Nucleus accumbens (tissue), 56 donors: Measurements from ENCODE around the gene TBC1D16.
A peak's percentile ranks its signal among the peaks of the same experiment; 100 is the strongest.
"Not testable (repeated sequence)": the region's sequence is repeated elsewhere in the genome, so short reads cannot be mapped to it uniquely, and the experiment has no call there.

Experiments
- DNase-seq, 56 donors: peaks; one replicate each; lab custom pipeline; 2025; lab: John Stamatoyannopoulos, UW

Gene TBC1D16

DNA sequence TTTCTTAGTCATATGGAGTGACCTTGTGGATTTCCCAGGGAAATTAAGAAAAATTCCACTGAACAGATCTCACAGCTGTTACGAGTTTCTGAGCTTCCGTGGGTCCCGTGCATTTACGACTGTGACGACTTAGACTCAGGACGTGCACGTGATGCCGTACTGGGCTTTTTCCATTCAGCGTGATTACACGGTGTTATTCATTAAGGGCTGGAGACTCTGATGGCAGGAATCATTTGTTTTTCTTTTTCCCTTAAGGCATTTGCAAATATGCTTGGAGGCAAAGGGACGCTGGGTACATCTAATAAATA is 57.2 kb downstream of the TBC1D16 start:
- no peak for DNase-seq

DNA sequence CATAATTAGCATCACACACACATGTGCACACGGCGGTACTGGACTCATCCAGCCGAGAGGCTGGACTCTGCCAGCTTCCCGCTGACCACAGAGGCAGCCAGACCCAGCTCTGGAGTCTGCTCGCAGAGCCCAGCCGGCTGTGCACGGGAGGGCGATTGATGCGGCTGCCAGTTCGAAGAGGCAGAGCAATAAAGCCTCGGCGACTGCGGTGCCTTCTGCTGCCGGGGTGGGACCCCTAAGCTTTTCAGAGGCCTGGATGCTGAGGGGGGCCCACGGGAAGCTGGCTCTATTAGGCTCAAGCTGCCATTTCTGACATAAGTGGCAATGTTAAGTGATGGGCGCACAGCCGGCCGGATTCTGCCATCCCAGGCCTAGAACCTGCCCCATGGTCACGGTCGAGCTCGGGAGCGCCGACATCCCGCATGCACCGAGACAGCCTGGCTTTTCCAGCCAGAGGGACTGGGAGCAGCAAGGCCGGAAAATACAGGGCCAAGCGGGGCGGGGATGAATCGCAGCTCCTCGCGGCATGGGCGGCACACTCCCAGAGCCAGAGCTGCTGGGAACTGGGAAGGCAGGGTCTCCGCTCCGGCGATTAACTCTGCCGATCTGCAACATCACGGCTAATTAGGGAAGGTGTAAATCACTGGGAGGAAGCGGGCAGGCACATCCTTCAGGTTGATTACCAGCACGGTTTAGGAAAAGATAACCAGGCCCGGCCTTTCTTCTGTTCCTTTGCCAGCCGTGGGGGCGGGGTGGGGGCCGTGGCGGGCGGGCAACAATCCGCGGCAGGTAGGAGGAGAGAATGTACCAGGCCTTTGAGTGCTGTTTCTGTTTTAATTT is 57.7 kb downstream of the TBC1D16 start:
- peak in 14 of 56 donors; percentile 18 to 52 (median 25) for DNase-seq

DNA sequence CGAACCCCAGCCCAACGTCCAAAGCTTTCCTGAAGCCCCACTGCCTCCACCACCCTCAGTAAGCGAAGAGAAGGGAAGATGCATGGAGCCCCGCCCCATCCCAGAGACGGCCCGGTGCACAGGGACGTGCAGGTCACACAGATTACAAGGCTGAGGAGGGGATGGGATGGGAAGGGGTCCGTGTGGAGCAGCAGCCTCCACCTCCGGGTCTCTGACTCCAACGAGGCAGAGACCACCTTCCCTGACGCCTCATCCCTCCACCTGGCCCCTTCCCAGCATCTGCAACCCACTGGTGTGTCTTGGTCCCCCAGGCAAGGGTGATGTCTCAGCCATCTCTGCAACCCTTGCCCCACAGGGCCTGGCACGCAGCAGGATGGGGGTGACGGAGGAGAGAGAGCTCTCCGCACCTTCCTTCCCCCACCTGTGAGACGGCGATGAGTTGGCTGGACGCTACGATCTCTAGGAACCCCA is 58.5 kb downstream of the TBC1D16 start:
- no peak for DNase-seq

DNA sequence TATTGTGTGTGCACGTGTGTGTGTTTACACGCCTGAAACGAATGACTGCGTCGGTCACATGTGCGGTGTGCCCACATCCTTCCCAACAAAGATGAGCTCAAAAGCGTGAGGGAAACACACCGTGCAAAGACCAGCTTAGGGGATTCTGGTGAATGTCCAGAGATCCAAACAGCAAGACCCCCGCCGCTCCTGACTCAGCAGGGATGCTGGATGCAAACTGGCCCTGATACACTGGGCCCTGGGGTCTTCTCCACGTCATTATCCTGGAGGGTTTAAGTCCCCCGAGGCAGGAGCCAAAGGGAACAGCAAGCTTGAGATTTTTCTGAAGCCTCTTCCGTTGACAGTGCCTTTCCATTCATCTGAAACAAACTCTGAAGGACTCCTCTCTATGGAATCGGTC is 59.2 kb downstream of the TBC1D16 start:
- no peak for DNase-seq

DNA sequence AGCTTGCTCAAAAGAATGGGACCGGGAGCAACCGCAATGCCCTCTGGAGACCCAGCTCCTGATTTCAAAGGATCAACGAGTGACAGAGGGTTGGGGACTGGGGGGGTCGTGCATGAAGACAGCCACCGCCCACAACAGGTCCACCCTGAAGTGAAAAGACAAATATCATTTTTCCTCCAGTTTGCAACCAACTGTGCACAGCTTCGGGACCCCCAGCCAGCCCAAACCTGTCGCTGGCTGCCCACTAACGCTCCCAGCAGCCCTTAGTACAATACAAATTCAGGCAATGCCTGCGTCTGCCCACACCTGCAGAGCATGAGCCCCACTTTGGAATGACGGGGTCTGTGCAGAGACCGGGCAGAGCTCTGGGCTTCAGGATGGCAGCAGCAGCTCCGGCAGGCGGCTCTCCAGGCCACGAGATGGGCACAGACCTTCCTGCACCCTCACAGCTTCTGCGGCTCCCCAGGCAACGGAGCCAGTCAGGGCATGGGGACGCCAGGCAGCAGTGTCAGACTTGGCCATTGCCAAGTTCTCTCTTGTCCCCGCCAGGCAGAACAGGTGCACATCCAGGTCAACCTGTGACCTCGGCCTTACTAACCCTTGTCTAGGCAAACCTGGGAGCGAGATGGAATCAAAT is 60.1 kb downstream of the TBC1D16 start:
- DNase-seq, result no peak

DNA sequence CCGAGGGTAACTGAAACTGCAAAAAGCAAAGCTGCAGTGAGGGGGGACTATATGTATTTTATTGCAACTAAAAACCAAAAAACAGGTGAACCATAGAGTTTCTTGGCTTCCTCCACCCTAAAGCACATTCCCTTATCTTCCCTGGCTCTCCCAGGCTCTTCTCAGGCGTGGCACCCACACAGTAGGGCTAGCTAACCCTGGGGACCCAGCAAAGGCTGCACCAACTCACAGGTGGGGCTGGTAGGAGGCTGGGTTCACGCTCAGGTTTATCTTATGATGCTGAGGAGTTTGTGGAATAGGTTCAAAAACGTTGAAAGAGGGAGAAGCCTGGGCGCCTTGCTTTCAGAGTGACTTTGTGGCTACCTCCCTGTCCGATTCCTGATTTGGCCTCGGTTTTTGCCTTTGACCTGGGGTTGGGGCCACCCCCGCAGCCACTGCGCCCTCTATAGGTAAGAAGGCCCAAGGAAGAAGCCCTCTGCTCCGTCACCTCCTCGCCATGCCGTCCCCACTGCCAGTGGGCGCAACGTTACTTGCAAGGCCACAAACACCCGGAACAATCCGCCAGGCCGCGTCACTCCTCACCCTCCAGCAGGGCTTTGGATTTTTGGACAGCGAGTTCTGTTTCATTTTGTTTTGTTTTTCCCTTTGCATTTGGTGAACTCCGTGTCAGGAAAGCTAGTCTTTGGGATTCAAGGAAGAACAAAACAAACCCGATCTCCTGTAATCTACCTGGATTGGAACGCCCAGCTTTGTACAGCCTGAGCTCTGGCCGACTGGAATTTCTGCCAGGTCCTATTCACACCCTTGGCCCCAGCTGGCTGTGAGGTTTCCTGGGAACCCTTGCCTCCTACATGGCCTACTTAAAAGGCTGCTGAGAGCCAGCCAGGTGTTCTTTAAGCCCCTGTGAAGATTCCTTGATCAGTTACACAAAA is 60.8 kb downstream of the TBC1D16 start:
- DNase-seq, result no peak

DNA sequence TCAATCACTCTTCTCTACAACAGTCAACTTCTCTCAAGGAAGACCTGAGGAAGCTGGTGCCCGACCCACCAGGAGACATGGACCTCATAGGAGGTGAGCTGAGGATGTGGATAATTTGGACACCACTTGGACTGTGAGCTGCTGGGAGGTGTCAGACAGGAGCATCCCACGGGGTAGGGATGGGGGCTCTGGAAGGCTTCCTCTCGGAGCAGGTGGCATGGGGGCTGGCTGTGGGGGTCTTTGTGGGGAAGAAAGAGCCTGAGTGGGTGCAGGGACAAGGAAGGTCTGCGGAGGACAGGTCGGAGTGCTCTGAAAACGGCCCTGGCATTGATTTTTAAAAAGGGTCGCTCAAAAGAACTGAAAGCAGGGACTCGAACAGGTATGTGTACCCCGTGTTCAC is 64.0 kb downstream of the TBC1D16 start:
- DNase-seq, result no peak

DNA sequence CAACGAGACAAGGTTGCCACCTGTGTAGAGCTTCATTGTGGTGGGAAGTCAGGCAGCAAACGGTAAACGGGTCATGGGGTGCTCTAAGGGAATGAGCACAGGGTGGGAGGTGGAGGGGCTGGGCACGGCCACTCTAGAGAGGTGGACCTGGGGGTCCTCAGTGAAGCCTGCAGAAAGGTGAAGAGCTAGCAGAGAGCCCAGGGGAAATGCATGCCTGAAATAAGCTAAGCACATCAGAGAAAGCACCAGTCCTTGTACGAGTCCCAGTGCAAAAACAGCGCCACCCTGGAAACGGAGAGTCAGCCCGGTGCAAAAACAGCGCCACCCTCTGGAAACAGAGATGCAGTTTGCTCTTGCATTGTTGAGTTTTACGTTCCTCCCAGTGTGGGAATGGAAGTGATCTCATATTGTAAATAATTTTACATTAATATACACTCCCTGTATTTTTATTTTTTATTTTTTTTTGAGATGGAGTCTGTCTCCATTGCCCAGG is 65.0 kb downstream of the TBC1D16 start:
- DNase-seq, result peak in 28 of 56 donors; percentile 10 to 73 (median 35)

DNA sequence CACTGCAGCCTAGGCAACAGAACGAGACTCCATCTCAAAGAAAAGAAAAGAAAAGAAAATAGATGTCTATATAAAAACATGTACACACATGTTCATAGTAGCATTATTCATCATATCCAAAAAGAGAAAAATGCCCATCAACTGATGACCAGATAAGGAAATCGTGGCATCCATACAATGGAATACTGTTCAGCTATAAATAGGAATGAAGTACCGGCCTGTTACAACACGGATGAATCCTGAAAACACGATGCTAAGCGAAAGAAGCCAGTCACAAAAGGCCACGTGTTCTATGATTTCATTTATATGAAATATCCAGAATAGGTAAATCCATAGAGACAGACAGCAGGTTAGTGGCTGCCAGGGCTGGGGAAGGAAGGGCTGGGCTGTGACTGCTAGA is 65.8 kb downstream of the TBC1D16 start:
- DNase-seq, result no peak

DNA sequence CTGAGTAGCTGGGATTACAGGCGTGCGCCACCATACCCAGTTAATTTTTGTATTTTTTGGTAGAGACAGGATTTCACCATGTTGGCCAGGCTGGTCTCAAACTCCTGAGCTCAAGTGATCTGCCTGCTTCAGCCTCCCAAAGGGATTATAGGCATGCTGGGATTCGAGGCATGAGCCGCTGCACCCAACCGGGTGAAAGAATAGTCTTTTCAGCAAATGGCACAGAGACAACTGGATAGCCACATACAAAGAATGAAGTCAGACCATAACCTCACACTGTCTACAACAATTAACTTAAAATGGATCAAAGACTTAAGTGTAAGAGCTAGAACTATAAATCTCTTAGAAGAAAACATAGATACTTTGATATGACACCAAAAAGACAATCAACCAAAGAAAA is 67.6 kb downstream of the TBC1D16 start:
- DNase-seq, result no peak

DNA sequence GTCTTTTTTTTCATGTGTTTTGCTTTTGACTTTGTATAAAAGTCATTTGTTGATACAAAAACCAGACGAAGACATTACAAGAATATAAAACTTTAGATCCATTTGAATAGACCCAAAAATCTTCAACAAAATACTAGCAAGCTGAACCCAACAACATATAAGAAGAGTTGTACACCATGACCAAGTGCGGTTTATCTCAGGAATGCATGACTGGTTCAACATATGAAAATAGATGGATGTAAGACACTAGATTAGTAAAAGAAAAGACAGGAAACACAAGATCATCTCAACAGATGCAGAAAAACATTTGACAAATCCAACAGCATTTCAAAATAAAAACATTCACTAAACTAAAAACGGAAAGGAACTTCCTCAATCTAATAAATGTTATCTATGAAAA is 69.0 kb downstream of the TBC1D16 start:
- no peak for DNase-seq

DNA sequence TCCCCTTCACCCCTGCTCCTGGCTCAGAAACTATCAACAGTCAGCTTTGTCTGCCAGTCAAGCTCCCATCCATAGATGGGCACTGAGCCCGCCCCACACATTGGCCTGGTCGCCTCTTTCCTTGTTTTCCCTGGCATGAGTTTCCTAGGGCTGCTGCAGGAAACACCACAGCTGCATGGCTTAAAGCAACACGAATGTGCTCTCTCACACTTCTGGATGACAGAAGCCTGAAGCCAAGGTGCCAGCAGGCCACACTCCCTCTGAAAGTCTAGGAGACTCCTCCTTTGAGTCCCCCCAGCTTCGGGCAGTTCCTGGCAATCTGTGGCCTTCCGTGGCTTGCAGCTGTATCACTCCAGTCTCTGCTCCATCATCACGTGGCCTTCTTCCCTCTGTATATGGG is 69.9 kb downstream of the TBC1D16 start:
- peak in 43 of 56 donors; percentile 15 to 80 (median 56) for DNase-seq

DNA sequence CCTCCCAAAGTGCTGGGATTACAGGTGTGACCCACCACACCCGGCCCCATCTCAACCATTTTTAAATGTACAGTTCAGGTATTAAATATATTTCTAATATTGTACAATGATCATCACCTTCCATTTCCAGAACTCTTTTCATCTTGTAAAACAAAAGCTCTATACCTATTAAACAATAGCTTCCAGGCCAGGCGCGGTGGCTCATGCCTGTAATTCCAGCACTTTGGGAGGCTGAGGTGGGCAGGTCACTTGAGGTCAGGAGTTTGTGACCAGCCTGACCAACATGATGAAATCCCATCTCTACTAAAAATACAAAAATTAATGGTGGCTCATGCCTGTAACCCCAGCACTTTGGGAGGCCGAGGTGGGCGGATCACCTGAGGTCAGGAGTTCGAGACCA is 73.2 kb downstream of the TBC1D16 start:
- DNase-seq, result not testable (repeated sequence)

DNA sequence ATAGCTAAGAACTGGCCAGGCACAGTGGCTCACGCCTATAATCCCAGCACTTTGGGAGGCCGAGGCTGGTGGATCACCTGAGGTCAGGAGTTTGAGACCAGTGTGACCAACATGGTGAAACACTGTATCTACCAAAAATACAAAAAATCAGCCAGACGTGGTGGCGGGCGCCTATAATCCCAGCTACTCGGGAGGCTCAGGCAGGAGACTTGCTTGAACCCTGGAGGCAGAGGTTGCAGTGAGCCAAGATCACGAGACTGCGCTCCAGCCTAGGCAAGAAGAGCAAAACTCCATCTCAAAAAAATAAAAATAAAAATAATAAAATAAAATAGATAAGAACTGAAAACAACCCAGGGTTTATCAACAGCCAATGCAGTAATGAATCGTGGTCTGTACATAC is 74.1 kb downstream of the TBC1D16 start:
- DNase-seq, result not testable (repeated sequence)

DNA sequence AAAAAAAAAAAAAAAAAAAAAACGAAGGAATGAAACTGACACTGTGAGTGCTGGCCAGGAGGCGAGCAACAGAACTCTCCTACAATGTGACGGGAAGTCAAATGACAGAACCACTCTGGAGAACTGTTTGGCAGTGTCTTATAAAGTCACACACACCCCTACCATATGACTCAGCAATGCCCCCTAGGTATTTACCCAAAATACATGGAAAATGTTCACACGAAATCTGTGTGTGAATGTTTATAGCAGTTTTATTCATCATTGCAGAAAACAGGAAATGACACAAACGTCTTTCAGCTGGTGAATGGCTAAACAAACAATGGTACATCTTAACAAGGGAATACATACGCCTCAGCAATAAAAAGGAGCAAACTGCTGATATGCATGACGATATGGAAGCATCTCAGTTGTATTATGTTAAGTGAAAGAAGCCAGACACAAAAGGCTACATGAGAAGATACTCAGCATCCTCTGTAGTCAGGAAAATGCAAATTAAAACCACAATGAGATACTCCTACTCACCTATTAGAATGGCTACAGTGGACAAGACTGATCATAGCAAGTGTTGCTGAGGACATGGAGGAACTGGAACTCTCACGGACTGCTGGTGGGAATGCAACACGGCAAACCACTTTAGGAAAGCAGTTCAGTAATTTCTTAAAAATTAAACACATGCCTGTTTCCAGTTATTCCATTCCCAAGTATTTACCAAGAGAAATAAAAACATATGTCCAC is 74.7 kb downstream of the TBC1D16 start:
- no peak for DNase-seq

DNA sequence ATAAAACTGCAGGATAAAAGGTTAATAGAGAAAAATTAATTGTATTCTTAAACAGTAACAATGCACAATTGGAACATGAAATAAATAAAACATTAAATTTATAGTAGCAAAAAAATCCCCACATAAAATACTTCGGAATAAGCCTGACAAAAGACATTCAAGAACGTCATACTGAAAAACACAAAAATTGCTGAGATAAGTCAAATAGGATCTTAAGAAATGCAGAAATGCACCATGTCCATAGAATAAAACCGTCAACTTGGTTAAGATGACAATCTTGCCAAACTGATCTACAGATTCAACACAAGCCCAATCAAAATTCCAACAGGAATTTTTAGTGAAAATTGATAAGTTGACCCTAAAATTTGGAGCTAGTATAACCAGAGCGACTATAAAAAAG is 76.6 kb downstream of the TBC1D16 start:
- no peak for DNase-seq

DNA sequence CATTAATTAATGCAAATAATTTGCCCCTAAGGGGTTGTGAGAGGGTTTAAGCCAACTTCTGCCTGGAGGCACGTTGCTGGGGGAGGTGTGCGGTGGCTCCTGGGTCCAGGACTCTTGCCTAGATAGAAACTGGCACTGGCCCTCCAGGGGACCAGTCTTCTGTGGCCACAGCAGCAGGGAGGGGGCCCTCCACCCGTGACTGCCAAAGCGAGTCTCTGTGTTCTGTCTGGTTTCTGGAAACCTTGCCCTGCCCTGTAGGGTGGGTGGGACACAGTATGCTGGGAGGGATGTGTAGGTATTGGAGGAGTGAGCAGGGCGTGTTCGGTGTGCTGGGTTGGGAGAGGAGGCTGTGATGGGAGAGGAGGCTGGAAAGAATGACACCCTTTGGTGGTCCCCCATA is 78.8 kb downstream of the TBC1D16 start:
- DNase-seq, result no peak

DNA sequence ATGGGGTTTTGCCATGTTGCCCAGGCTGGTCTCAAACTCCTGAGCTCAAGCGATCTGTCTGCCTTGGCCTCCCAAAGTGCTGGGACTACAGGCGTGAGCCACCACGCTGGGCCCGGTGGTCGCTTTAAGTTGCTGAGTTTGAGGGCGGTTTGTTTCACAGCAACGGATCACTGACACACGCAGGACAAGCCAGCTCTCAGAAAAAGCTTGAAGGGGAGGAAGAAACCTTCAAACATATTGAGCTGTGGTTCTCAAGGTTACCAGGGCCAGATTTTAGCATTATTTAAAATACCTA is 79.3 kb downstream of the TBC1D16 start:
- not testable (repeated sequence) for DNase-seq

DNA sequence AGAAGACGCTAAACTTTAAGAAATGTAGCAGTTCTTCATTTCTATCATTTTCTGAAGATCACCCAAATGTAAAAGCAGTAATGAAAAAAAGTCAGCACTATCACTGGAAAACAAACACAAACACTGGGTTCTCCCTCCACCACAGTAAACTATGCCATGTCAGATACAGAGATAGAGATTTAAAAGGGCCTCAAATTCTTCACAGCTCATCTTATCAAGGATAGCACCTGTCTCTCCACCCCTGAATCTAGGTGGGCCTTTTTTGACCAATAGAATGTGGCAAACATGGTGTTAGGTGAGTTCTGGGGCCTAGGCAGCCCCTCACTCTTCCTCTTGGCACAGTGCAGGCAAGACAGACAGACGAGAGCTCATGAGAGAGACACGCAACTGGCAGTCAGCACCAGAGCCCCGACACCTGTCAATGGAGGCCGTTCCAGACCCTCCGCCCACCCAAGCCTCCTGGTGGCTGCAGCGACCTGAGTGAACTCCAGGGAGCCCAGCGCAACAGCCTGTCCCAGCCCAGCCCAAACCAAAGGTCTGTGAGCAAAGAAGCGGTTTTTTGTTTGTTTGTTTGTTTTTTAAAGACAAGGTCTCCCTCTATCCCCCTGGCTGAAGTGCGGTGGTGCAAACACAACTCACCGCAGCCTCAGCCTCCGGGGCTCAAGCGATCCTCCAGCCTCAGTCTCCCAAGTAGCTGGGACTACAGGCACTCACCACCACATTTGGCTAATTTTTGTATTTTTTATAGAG is 79.8 kb downstream of the TBC1D16 start:
- DNase-seq, result no peak

DNA sequence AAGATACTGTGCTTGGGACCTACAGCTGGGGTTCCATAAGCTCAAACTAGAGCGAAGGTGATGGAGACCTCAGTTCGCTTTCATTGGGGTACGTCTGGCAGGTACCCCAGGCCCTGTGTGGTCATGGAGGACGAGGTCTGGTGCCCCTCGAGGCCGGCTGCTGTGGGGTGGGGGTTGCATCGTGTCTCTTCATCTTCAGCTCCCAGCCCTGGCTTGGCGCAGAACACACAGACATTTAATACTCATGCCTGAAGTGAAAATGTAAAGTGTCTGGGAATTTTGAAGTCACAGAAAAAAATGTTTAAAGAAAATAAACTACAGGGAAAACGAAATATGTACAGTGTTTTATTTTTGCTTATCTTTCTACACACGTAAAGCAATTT is 80.5 kb downstream of the TBC1D16 start:
- no peak for DNase-seq
